KOPT-K1 (cell line): ENCODE data around the gene PTS.
"Not testable (repeated sequence)": the region's sequence is repeated elsewhere in the genome, so short reads cannot be mapped to it uniquely, and the experiment has no call there.

Source experiments
- H3K27ac ChIP-seq: fragments of 200-600 bp; sonication (generic); 2 replicates; pipeline ENCODE4 v1.5.1; 2016; ENCODE audit warnings: antibody characterized with exemption, mild to moderate bottlenecking, low read depth, low read length; ENCODE audit not compliant: poor library complexity, severe bottlenecking
- H3K36me3 ChIP-seq: fragments of 200-600 bp; sonication (generic); 2 replicates; pipeline ENCODE4 v1.5.1; 2017; ENCODE audit warnings: antibody characterized with exemption, mild to moderate bottlenecking, low read length, moderate library complexity; ENCODE audit not compliant: insufficient read depth
- H3K9me3 ChIP-seq: fragments of 200-600 bp; sonication (generic); 2 replicates; pipeline ENCODE4 v1.5.1; 2017; ENCODE audit warnings: antibody characterized with exemption, low read length, mild to moderate bottlenecking; ENCODE audit not compliant: insufficient read depth, poor library complexity, severe bottlenecking

PTS gene

GRCh38 chr11:112226062-112226830 is at the start of gene PTS:
Gene PTS, plus strand, starts transcription at chr11:112226428. Its CDS starts 16 bp downstream, at chr11:112226444.
- Histone ChIP-seq H3K9me3 (no peaks in the 10 kb centered on the region), H3K36me3 (peaks cover 28% of the 10 kb centered on the region), H3K27ac (peak within 1 kb of the TSS; percentile 93)

DNA sequence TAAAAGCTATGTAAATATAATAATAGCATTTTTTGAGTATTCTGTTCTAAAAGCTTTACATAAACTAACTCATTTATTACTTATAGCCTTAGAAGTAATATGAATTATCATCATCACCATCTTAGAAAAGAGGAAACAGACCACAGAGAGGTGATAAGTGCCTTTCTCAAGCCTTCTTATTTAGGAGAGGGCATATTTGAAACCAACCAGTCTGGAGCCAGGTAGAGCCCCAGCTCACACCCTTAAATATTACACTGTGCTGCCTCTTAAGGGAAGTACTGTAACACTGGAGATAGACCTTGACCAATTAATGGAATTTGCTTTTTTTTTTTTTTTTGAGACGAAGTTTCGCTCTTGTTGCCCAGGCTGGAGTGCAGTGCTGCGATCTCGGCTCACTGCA is 48.6 kb upstream of the PTS start:
- Histone ChIP-seq H3K36me3 (no peaks in the 10 kb centered on the region), H3K9me3 (no peaks in the 10 kb centered on the region), H3K27ac (no peak overlapping the region)

DNA sequence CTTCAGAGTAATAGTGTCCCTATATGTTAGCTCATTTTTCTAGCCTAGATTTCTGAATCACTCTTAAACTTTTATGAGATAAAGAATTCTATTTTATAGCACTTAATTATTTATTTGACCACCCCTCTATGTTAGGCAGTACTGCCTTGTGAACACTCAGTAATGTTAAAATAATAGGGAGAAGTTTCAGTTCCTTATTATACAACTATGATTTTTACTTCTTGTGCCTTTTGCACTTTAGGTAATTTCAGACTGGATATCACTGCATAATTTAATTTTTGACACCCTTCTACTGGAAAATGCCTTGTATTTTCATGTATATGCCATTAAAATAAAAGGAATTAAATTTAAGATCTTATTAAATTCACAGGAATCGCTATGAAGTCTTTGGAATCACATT is 47.8 kb upstream of the PTS start:
- Histone ChIP-seq H3K27ac (no peak overlapping the region), H3K9me3 (no peaks in the 10 kb centered on the region), H3K36me3 (no peaks in the 10 kb centered on the region)

- Histone ChIP-seq H3K27ac (no peak overlapping the region), H3K9me3 (no peaks in the 10 kb centered on the region), H3K36me3 (no peaks in the 10 kb centered on the region)
These were observed 47.3 kb upstream of the PTS start for GRCh38 chr11:112178936-112179335.

GRCh38 chr11:112179601-112180000 is 46.6 kb upstream of the PTS start:
- no peak overlapping the region for H3K27ac ChIP-seq

GRCh38 chr11:112182867-112183266 is 43.4 kb upstream of the PTS start:
- Histone ChIP-seq H3K27ac (no peak overlapping the region), H3K36me3 (no peaks in the 10 kb centered on the region), H3K9me3 (no peaks in the 10 kb centered on the region)

More at GRCh38 chr11:112179601-112180000, 46.6 kb upstream of the PTS start:
- Histone ChIP-seq H3K36me3 (no peaks in the 10 kb centered on the region), H3K9me3 (no peaks in the 10 kb centered on the region)

GRCh38 chr11:112185883-112186282 is 40.3 kb upstream of the PTS start:
- Histone ChIP-seq H3K36me3 (no peaks in the 10 kb centered on the region), H3K27ac (no peak overlapping the region), H3K9me3 (no peaks in the 10 kb centered on the region)

DNA sequence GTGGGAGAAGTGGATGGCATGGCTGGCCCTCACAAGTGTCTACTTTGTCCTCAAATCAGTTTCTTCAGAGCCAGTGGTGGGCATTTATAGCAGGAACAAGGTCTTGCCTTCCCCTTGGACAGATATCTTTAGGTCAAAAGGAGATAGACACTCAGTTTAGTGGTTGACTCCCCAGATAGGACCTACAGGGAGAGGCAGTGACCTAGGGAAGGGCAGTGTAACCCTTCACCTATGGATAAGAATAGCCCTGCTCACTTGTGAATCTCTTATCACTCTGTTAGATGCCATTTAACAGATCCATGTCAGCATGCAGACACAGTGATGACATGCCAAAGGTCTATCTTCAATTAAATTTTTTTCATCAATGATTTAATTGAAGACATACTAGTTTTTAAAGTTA is 39.9 kb upstream of the PTS start:
- Histone ChIP-seq H3K9me3 (no peaks in the 10 kb centered on the region), H3K27ac (no peak overlapping the region), H3K36me3 (no peaks in the 10 kb centered on the region)

DNA sequence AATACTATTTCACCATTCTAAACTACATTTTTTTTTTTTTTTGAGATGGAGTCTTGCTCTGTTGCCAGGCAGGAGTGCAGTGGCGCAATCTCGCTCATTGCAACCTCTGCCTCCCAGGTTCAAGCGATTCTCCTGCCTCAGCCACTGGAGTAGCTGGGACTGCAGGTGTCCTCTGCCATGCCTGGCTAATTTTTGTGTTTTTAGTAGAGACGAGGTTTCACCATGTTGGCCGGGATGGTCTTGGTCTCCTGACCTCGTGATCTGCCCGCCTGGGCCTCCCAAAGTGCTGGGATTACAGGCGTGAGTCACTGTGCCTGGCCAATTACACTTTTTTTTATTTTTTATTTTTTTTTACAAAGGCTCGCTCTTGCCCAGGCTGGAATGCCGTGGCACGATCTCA is 31.1 kb upstream of the PTS start:
- not testable (repeated sequence) for H3K36me3 ChIP-seq, H3K27ac ChIP-seq, H3K9me3 ChIP-seq

DNA sequence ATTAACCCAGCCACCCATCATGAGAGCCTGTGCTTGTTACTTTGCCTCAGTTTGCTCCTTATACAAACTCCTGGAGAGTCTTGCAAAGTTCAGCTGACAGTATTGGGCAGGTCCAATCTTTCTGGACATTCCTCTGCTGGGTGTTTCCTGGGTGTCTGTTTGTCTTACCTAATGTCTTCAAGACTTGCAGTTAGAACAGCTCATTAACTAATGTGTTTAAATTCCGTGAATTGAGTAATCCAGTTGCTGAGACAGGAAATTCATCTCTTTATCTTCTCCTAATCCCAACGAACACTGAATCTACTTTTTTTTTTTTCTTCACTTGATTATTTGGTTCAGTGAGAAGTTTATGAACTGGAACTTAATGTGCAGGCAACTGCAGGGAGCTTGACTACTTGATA is 30.3 kb upstream of the PTS start:
- H3K27ac ChIP-seq, result no peak overlapping the region

GRCh38 chr11:112196519-112197087 is 29.6 kb upstream of the PTS start:
- Histone ChIP-seq H3K27ac (no peak overlapping the region), H3K36me3 (no peaks in the 10 kb centered on the region), H3K9me3 (no peaks in the 10 kb centered on the region)

More for the DNA sequence above, 30.3 kb upstream of the PTS start:
- no peaks in the 10 kb centered on the region for H3K9me3 ChIP-seq
- no peaks in the 10 kb centered on the region for H3K36me3 ChIP-seq

DNA sequence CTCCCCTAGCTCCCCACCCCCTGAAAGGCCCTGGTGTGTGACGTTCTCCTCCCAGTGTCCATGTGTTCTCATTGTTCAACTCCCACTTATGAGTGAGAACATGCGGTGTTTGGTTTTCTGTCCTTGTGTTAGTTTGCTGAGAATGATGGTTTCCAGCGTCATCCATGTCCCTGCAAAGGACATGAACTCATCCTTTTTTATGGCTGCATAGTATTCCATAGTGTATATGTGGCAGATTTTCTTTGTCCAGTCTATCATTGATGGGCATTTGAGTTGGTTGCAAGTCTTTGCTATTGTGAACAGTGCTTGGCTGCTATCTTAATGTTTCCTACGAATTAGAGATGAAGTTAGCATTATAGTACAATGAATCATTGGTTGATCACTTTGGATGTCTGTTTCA is 27.1 kb upstream of the PTS start:
- H3K27ac ChIP-seq, H3K36me3 ChIP-seq, H3K9me3 ChIP-seq: not testable (repeated sequence)

- no peaks in the 10 kb centered on the region for H3K36me3 ChIP-seq
- no peak overlapping the region for H3K27ac ChIP-seq
- no peaks in the 10 kb centered on the region for H3K9me3 ChIP-seq
These were observed 26.0 kb upstream of the PTS start for GRCh38 chr11:112200252-112200651.

GRCh38 chr11:112206071-112206470 is 20.2 kb upstream of the PTS start:
- H3K36me3 ChIP-seq, result no peaks in the 10 kb centered on the region
- H3K9me3 ChIP-seq, result no peaks in the 10 kb centered on the region
- H3K27ac ChIP-seq, result no peak overlapping the region

DNA sequence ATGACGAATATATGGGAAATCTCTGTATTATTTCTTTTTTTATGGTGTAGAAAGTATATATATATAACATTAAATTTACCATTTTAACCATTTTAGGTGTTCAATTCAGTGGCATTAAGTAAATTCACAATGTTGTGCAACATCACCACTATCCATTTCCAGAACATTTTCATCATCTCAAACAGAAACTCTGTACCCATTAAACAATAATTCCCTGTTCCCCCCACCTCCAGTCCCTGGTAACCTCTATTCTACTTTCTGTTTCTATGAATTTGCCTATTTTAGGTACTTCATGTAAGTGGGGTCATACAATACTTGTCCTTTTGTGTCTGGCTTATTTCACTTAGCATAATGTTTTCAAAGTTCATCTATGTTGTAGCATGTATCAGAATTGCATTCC is 15.3 kb upstream of the PTS start:
- H3K27ac ChIP-seq, result no peak overlapping the region
- H3K36me3 ChIP-seq, result no peaks in the 10 kb centered on the region

DNA sequence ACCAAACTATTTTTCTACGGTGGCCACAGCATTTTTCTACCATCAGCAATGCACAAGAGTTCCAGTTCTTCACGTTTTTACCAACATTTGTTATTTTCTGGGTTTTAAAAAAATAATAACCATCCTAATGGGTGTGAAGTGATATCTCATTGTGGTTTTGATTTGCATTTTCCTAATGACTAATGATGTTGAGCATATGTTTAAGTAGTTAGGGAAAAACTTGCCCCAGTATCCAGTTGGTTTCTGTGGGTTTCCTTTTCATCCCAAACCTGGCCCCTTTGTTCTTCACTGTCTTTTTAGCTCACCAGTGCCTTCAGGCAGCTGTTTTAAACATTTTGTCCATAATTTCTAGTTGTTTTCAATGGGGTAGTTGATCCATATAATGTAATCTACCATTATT is 14.7 kb upstream of the PTS start:
- H3K9me3 ChIP-seq, result no peaks in the 10 kb centered on the region
- no peak overlapping the region for H3K27ac ChIP-seq
- H3K36me3 ChIP-seq, result no peaks in the 10 kb centered on the region

More for the DNA sequence above, 15.3 kb upstream of the PTS start:
- H3K9me3 ChIP-seq, result no peaks in the 10 kb centered on the region
